DMS114 treated with DMSO at 0.1 percent for 48 hours (cell line): ENCODE data around the gene PRLR.

Experiments used
- DNase-seq: peaks from one replicate; lab custom pipeline; 2025; ENCODE audit not compliant: unreplicated experiment; lab: John Stamatoyannopoulos, UW

The PRLR gene

DNA sequence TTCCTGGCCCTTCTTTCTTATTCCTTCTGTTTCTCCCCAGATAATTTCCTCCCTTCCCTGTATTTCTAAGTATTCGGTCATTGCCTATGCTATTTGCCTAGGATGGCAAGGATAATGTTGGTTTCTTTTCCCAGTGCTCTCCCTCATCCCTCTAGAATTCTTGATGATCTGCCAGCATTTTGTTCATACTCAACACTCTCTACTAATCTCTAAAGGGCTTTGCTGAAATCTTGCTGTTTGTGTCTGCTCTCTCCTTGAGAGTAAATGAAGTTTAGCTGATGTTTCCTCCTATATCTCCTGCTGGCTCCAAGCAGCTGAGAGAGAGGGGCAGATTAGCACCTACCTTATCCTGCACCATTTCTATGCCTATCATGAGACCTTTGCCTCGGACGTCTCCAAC is 220.6 kb downstream of the PRLR start:
- DNase-seq, result no peak

DNA sequence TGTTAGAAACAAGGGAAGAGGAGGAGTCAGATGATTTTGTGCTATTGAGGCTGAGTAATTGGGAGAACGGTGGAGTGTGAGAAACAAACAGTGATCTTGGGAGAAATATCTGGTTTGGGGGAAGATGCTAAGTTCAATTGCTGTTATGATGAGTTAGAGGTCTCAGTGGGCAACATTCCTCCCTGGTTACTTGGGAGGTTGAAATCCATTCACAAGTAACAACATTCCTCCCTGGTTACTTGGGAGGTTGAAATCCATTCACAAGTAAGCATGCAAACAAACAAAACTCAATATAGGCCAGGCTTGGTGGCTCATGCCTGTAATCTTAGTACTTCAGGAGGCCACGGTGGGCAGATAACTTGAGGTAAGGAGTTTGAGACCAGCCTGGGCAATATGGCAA is 221.3 kb downstream of the PRLR start:
- DNase-seq, result no peak

DNA sequence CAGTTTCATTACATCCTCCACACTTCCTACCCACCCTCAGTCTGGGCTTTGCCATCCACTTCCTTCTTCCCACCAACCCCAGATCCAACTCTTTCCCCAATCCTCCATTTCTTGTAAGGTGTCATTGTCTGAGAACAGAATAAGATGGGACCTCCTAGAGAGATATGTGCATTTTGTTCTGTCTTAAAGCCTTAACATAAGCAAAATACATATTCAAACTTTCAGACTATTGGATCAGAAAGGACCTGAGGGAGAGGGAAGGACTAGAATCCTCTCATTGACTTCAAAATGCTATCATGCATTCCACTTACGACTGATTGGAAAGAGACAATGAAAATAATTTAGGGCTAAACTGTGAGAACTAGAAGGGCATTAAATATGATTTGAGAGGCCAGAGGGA is 225.5 kb downstream of the PRLR start:
- no peak for DNase-seq

DNA sequence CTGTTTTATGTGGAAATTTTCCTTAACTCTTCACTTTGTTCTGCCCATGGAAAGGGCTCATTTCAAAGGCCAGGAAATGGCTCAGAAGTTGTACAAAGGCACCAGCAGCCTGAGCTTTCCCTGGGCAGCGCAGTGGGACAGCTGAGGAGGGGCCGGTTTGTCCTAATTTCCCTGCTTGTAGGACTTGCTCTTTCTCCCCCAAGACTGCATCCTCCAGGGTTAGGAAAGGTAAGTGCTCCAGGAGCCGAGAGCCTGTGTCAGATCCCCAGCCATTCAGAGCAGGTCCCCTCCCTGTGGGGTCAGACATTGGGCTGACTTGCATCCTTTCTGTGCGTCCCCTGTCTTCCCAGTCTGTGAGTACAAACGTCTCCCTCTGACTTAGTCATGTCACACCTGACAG is 226.1 kb downstream of the PRLR start:
- no peak for DNase-seq

DNA sequence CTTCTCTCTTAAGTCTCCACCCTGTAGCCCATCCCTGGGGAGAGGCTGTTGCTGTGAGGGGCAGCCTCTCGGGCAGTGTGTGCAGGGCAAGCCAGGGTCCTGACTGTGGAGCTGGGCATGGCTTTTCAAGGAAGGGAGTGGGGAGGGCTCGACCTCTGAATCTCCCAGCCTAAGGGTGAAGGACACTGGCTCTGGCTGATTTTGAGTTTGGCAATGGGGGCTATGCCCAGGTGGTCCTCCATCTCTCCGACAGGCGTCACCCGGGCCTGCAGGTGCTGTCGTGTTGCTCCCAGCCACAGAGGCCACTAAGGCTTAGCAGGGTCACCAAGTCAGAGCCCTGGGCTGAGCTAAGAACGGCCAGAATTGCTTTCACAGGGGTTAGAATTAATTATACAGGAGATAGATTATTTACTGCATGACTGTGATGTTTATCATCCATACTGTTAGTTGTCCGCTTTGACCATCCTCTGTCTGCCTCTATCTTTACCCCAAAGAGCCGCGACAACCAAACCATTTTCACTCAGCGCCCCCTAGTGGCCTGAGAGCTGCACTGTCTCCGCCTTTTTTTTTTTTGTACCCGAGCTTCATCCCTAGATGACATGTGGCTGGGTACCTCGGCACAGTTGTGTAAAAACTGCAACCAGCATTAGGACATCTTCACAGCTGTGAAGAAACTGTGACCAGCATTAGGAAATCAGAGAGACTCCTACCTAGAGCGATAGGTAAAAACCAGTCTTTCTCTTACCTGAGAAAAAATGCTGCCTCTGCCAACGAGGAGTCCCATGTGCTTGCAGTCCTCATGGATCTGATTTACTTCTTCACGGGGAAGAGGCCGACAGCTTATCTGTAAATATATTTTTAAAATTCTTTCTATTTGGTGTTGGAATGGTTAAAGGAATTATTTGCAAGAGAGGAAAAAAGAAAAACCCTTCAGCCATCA is 227.0 kb downstream of the PRLR start:
- DNase-seq, result peak; percentile 39

DNA sequence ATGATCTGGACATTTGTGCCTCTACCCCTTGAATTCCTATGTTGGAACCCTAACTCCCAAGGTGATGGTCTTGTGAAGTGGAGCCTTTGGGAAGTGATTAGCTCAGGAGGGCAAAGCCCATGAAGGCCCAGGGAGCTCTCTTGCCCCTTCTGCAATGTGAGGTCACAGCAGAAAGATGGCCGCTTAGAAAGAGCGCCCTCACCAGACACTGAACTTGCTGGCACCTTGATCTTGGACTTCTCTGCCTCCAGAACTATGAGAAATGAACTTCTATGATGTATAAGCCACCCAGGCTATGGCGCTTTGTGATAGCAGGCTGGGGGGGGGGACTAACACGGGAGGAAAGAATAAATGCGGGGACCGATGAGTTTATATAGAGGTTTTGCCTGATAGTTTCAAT is 227.8 kb downstream of the PRLR start:
- DNase-seq, result no peak

DNA sequence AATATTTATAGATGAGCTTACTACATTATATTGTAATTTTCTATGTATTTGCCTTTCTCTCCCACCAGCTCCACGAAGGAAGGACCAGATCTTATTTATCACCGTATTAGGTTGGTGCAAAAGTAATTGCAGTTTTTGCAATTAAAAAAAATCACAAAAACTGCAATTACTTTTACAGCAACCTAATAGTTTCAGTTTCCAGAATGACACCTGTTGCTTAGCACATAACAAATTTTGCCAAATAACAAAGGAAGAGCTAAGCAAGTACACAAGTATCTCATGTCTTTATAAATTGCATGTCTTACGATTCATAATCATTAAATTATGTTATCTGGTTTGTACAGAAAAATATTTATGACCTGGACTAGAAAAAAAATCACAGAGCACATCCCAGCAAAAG is 228.4 kb downstream of the PRLR start:
- DNase-seq, result no peak
